Mesendoderm (in vitro differentiated cells): ENCODE results near the gene ABHD17B.

ENCODE experiments used
- DNase-seq: peaks from one replicate; pipeline ENCODE4 v3.0.0; 2013
- H2AK5ac ChIP-seq: 2 replicates; pipeline ENCODE4 v1.6.1; 2013; ENCODE audit warnings: low read length, inconsistent platforms
- H2BK120ac ChIP-seq: 2 replicates; pipeline ENCODE4 v1.6.1; 2013; ENCODE audit warnings: low read depth, mild to moderate bottlenecking, low read length, moderate library complexity, mixed read lengths
- H2BK15ac ChIP-seq: replicated peaks from 2 replicates; pipeline ENCODE4 v1.6.1; 2013; ENCODE audit warnings: low read depth, mild to moderate bottlenecking, moderate library complexity
- H2BK5ac ChIP-seq: 2 replicates; pipeline ENCODE4 v1.6.1; 2013; ENCODE audit warnings: low read length, inconsistent platforms
- H3K18ac ChIP-seq: 2 replicates; pipeline ENCODE4 v1.6.1; 2013; ENCODE audit warnings: mild to moderate bottlenecking, low read length, mixed read lengths
- H3K23ac ChIP-seq: one replicate; pipeline ENCODE4 v1.6.1; 2013; ENCODE audit warnings: low read length
- H3K27ac ChIP-seq: 2 replicates; pipeline ENCODE4 v1.5.1; 2013; ENCODE audit warnings: low read depth, mild to moderate bottlenecking, inconsistent platforms, low read length, moderate library complexity
- H3K27me3 ChIP-seq: 2 replicates; pipeline ENCODE4 v1.6.1; 2013; ENCODE audit warnings: low read length, control low read depth, mild to moderate bottlenecking, inconsistent platforms; ENCODE audit not compliant: insufficient read depth, poor library complexity
- H3K36me3 ChIP-seq: 2 replicates; pipeline ENCODE4 v1.6.1; 2013; ENCODE audit warnings: low read length, inconsistent platforms; ENCODE audit not compliant: control insufficient read depth, insufficient read depth
- H3K4ac ChIP-seq: one replicate; pipeline ENCODE4 v1.6.1; 2013; ENCODE audit warnings: low read depth, mild to moderate bottlenecking, low read length, moderate library complexity
- H3K4me1 ChIP-seq: 2 replicates; pipeline ENCODE4 v1.6.1; 2013; ENCODE audit warnings: low read depth, low read length, inconsistent platforms; ENCODE audit not compliant: control insufficient read depth
- H3K4me2 ChIP-seq: 2 replicates; pipeline ENCODE4 v1.6.1; 2013; ENCODE audit warnings: low read length
- H3K4me3 ChIP-seq: 2 replicates; pipeline ENCODE4 v1.5.1; 2013; ENCODE audit warnings: mild to moderate bottlenecking, low read length
- H3K56ac ChIP-seq: one replicate; pipeline ENCODE4 v1.6.1; 2013; ENCODE audit warnings: low read length
- H3K79me1 ChIP-seq: 2 replicates; pipeline ENCODE4 v1.6.1; 2013; ENCODE audit warnings: low read length, inconsistent platforms
- H3K79me2 ChIP-seq: 2 replicates; pipeline ENCODE4 v1.6.1; 2013; ENCODE audit warnings: mild to moderate bottlenecking, low read length; ENCODE audit not compliant: control insufficient read depth, insufficient read depth
- H3K9ac ChIP-seq: 2 replicates; pipeline ENCODE4 v1.6.1; 2013; ENCODE audit warnings: low read length, inconsistent platforms
- H4K5ac ChIP-seq: one replicate; pipeline ENCODE4 v1.6.1; 2013; ENCODE audit warnings: low read length
- H4K8ac ChIP-seq: one replicate; pipeline ENCODE4 v1.6.1; 2013; ENCODE audit warnings: low read depth, mild to moderate bottlenecking, control low read depth, low read length, moderate library complexity
- WGBS: extraction: QIAGEN DNeasy Blood & Tissue Kit; methylation state at CpG from one replicate; pipeline ENCODE4 v1.1.7; 2013; ENCODE audit warnings: low lambda C conversion rate, missing lambda C conversion rate; ENCODE audit not compliant: insufficient coverage; ENCODE audit errors: extremely low coverage; 5-methylcytosine and 5-hydroxymethylcytosine counted together

Gene ABHD17B

DNA sequence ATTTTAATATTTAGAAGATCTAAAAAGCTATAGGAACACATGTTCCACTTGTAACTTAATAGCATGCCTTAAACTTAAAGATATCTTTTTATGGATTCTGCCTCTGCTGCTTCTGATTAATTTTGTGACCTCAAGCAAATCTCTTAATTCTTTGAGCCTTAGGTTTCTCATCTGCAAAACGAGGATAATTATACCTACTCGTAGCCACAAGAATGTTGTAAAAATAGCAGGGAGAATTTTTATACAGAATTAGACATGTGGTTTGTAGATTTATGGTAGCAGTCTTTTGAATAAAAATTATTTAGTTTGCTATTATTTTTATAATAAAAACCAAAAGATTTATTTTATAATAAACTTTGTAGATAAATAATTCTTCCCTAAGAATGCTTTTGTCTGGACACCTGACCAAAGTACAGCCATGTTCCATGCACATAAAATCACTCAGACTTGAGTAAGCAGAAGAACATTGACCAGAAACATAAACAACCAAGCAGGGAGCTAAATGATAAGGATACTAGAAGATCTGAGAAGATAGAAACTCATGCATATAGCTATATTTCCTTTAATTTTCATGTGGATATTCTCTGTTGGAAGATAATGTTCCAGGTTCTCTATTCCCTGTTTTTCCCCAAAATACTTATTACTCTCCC lies 18.9 kb upstream of the ABHD17B start:
- H3K4me1 ChIP-seq: no peaks in the 10 kb centered on the region
- H3K4me3 ChIP-seq: no peak overlapping the region
- no peaks in the 10 kb centered on the region for H3K79me2 ChIP-seq
- H2BK15ac ChIP-seq: no peak overlapping the region
- no peak overlapping the region for H3K56ac ChIP-seq
- no peak overlapping the region for H2BK120ac ChIP-seq
- no peaks in the 10 kb centered on the region for H3K27me3 ChIP-seq
- no peak overlapping the region for H3K27ac ChIP-seq
- no peak overlapping the region for H4K5ac ChIP-seq
- no peak overlapping the region for H4K8ac ChIP-seq
- no peak overlapping the region for H3K4ac ChIP-seq
- no CpG with 5 or more reads among the region's 2 CpGs for WGBS
- H3K79me1 ChIP-seq: no peaks in the 10 kb centered on the region
- no peak for DNase-seq
- no peak overlapping the region for H3K18ac ChIP-seq
- no peak overlapping the region for H2BK5ac ChIP-seq
- H3K9ac ChIP-seq: no peak overlapping the region
- H2AK5ac ChIP-seq: no peak overlapping the region
- H3K23ac ChIP-seq: no peak overlapping the region
- no peak overlapping the region for H3K4me2 ChIP-seq
- no peaks in the 10 kb centered on the region for H3K36me3 ChIP-seq

DNA sequence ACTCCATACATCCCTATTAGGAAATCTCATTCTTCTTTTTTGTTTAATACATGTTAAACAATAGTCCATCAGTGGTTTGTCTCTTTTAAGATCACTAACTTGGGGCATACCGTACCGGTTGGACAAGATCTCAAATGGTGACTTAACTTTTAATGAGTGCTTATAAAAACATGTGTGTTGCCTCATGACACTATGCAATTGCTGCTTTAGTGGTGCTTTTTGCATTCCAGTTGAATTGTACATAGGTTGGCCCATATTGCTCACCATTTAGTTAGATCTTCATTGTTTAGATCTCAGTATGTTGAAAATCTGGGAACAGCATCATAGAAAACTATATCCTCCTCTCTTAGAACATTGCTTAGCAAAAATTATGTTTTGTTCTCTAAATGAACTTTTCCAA lies 18.2 kb upstream of the ABHD17B start:
- no CpG with 5 or more reads among the region's 2 CpGs for WGBS
- H3K56ac ChIP-seq: no peak overlapping the region
- H2AK5ac ChIP-seq: no peak overlapping the region
- no peak overlapping the region for H4K5ac ChIP-seq
- no peak overlapping the region for H3K9ac ChIP-seq
- H2BK15ac ChIP-seq: no peak overlapping the region
- no peaks in the 10 kb centered on the region for H3K4me1 ChIP-seq
- no peak overlapping the region for H3K23ac ChIP-seq
- no peak overlapping the region for H2BK5ac ChIP-seq
- H4K8ac ChIP-seq: no peak overlapping the region
- peaks cover 2% of the 10 kb centered on the region for H3K79me2 ChIP-seq
- H3K27ac ChIP-seq: no peak overlapping the region
- DNase-seq: no peak
- H3K4me3 ChIP-seq: no peak overlapping the region
- H3K18ac ChIP-seq: no peak overlapping the region
- H2BK120ac ChIP-seq: no peak overlapping the region
- no peaks in the 10 kb centered on the region for H3K27me3 ChIP-seq
- H3K79me1 ChIP-seq: no peaks in the 10 kb centered on the region
- H3K4ac ChIP-seq: no peak overlapping the region
- H3K4me2 ChIP-seq: no peak overlapping the region
- no peaks in the 10 kb centered on the region for H3K36me3 ChIP-seq

DNA sequence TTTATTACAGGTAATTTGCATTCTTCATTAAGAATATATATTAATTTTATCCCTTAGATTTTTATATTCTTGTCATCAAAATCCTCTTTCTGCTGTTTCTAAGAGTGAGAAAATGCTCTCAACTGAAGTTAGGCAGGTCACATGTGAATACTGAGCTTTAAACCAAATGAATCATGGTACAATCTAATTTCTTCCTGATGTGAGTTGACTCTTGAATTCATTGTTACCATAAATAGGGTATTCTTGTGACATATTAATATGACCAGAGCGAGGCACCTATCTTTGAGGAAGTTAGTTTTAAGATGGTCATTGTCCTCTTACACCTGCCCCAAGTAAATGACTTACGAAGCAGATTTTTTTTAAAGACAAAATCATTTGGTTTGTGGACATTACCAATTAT lies 17.8 kb upstream of the ABHD17B start:
- no CpG with 5 or more reads among the region's 2 CpGs for WGBS

DNA sequence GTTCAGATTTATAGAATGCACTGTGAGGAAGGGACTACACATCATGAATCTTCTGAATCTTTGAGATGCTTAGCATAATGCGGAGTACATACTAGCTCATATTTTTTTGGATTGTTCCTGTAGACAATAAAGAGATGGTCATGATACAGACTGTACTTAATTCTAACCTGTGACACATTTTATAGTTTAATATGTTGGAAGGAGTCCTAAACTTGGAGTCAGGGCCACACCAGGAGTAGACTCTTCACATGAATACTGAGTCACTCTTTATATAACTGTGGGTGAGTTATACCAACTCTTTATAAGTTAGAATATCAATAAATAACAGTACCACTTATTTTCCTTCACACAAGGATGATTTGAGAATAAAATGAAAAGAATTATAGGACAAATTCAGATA lies 17.4 kb upstream of the ABHD17B start:
- H2BK15ac ChIP-seq: no peak overlapping the region
- no peak overlapping the region for H3K4ac ChIP-seq
- H3K4me3 ChIP-seq: no peak overlapping the region
- no peaks in the 10 kb centered on the region for H3K36me3 ChIP-seq
- DNase-seq: no peak
- H3K23ac ChIP-seq: no peak overlapping the region
- no peak overlapping the region for H3K9ac ChIP-seq
- H2AK5ac ChIP-seq: no peak overlapping the region
- H3K56ac ChIP-seq: no peak overlapping the region
- no peak overlapping the region for H2BK5ac ChIP-seq
- no CpG with 5 or more reads among the region's 1 CpG for WGBS
- H3K27me3 ChIP-seq: no peaks in the 10 kb centered on the region
- no peak overlapping the region for H4K5ac ChIP-seq
- H4K8ac ChIP-seq: no peak overlapping the region
- H3K18ac ChIP-seq: no peak overlapping the region
- peaks cover 3% of the 10 kb centered on the region for H3K79me2 ChIP-seq
- no peaks in the 10 kb centered on the region for H3K4me1 ChIP-seq
- H3K27ac ChIP-seq: no peak overlapping the region
- no peak overlapping the region for H3K4me2 ChIP-seq
- H3K79me1 ChIP-seq: no peaks in the 10 kb centered on the region
- H2BK120ac ChIP-seq: no peak overlapping the region

More for the DNA sequence above, 17.8 kb upstream of the ABHD17B start:
- Histone ChIP-seq H3K4ac (no peak overlapping the region), H3K79me2 (peaks cover 2% of the 10 kb centered on the region), H3K27me3 (no peaks in the 10 kb centered on the region), H3K23ac (no peak overlapping the region), H3K36me3 (no peaks in the 10 kb centered on the region), H3K4me1 (no peaks in the 10 kb centered on the region), H3K27ac (no peak overlapping the region), H3K4me2 (no peak overlapping the region), H4K8ac (no peak overlapping the region), H3K9ac (no peak overlapping the region), H2BK15ac (no peak overlapping the region), H3K4me3 (no peak overlapping the region), H2BK5ac (no peak overlapping the region), H3K18ac (no peak overlapping the region), H3K56ac (no peak overlapping the region), H3K79me1 (no peaks in the 10 kb centered on the region), H2AK5ac (no peak overlapping the region), H4K5ac (no peak overlapping the region), H2BK120ac (no peak overlapping the region)
- DNase-seq: no peak

DNA sequence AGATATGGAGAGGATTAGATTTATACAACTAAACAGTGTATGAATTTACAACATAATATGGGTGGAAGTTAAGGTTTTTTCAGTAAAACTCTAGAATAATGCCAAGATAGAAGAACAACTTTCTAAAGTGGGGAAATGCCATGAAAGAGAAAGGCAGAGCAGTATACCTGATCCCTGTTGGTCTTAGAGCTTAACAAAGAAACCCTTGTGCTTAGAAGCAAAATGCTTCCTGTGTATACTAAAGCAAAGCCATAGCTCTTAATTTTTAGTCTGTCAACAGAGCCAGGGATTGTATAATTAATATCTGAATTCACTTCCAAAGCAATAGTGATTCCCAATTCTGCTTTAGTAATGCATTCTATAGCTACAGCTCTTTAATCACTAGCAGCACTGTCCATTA lies 14.8 kb upstream of the ABHD17B start:
- Histone ChIP-seq H3K27me3 (no peaks in the 10 kb centered on the region), H3K9ac (no peak overlapping the region), H2BK15ac (no peak overlapping the region), H3K79me1 (peaks cover 3% of the 10 kb centered on the region), H2AK5ac (no peak overlapping the region), H3K36me3 (no peaks in the 10 kb centered on the region), H3K79me2 (peaks cover 8% of the 10 kb centered on the region), H4K5ac (no peak overlapping the region), H3K4me1 (peaks cover 2% of the 10 kb centered on the region), H2BK120ac (no peak overlapping the region), H3K27ac (no peak overlapping the region), H3K4me2 (no peak overlapping the region), H3K4me3 (no peak overlapping the region), H3K18ac (no peak overlapping the region), H3K56ac (no peak overlapping the region), H2BK5ac (no peak overlapping the region), H4K8ac (no peak overlapping the region), H3K23ac (no peak overlapping the region), H3K4ac (no peak overlapping the region)
- no peak for DNase-seq

DNA sequence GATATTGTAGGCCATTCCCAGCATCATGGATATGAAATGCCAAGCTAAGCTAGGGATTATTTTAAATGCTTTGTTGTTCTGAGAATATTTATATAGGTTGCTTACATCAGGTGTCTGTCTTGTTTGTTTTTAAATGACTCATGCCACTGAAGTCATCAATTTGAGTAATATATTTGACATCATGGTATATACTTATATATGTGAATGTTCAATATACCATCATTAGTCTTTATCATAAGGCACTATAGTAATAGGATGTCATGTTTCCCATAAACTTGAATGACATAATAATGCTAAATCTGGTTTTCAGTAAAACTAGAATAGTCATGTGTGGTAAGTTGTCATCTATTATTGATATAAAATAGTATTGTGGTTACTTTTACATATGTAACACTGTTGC lies 13.6 kb upstream of the ABHD17B start:
- H2BK15ac ChIP-seq: no peak overlapping the region
- H3K4me2 ChIP-seq: no peak overlapping the region
- no peak overlapping the region for H3K27ac ChIP-seq
- no peak overlapping the region for H3K4me3 ChIP-seq
- H3K4ac ChIP-seq: no peak overlapping the region
- no peak overlapping the region for H2BK5ac ChIP-seq
- H3K23ac ChIP-seq: no peak overlapping the region
- DNase-seq: no peak
- no peak overlapping the region for H3K56ac ChIP-seq
- no peak overlapping the region for H3K9ac ChIP-seq
- H3K27me3 ChIP-seq: no peaks in the 10 kb centered on the region
- no peak overlapping the region for H4K8ac ChIP-seq
- H3K4me1 ChIP-seq: peaks cover 2% of the 10 kb centered on the region
- H3K79me1 ChIP-seq: peaks cover 3% of the 10 kb centered on the region
- H3K18ac ChIP-seq: no peak overlapping the region
- no peak overlapping the region for H4K5ac ChIP-seq
- no peak overlapping the region for H2AK5ac ChIP-seq
- H3K36me3 ChIP-seq: no peaks in the 10 kb centered on the region
- H3K79me2 ChIP-seq: peaks cover 8% of the 10 kb centered on the region
- no peak overlapping the region for H2BK120ac ChIP-seq
